ENCODE results near the gene HSPA12A. TPM values are rescaled to one million over a fixed set of nuclear protein-coding genes. Genes with fewer than 3 reads are reported as not detected.

HSPA12A gene
- total RNA-seq, 1 experiment from 2014 or later = 3.1 TPM

DNA sequence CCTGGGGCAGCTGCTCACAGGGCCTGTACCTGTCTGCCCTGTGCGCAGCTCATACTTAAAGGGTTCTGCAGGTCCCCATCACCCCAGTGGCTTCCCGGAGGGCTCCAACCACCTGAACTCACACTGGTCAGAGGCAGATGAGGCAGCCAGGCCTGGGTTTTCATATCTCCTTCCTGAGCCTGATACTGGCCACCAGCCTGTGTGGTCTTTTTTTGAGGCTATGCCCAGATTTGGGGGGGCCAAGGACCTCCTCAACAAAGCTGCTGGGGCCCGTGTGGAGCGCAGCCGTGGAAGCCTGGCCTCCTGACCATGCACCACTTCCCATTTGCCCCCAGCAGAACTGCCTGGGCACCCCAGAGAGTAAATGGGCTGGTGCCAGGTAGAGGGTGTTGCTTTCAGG, 95.9 kb downstream of the HSPA12A start:
- ChIA-PET POLR2A (ENCODE audit: unreplicated experiment) (no interaction called here), CTCF (no interaction called here)
- no peak overlapping the region for H3K27ac ChIP-seq (ENCODE audit: low read length)
- H3K4me3 ChIP-seq (ENCODE audit: low read length) = no peak overlapping the region
- no peak for DNase-seq
- no peak for ATAC-seq
- no peaks in the 10 kb centered on the region for H4K20me1 ChIP-seq (ENCODE audit: low read length)
- intact Hi-C loops (cut with micrococcal nuclease) = no loop called here
- H3K79me2 ChIP-seq (ENCODE audit: low read length) = no peaks in the 10 kb centered on the region
- H3F3A ChIP-seq (ENCODE audit: low read length, unreplicated experiment) = no peaks in the 10 kb centered on the region
- no peak overlapping the region for H2AFZ ChIP-seq (ENCODE audit: low read length)
- TF ChIP-seq, protein P1, sequence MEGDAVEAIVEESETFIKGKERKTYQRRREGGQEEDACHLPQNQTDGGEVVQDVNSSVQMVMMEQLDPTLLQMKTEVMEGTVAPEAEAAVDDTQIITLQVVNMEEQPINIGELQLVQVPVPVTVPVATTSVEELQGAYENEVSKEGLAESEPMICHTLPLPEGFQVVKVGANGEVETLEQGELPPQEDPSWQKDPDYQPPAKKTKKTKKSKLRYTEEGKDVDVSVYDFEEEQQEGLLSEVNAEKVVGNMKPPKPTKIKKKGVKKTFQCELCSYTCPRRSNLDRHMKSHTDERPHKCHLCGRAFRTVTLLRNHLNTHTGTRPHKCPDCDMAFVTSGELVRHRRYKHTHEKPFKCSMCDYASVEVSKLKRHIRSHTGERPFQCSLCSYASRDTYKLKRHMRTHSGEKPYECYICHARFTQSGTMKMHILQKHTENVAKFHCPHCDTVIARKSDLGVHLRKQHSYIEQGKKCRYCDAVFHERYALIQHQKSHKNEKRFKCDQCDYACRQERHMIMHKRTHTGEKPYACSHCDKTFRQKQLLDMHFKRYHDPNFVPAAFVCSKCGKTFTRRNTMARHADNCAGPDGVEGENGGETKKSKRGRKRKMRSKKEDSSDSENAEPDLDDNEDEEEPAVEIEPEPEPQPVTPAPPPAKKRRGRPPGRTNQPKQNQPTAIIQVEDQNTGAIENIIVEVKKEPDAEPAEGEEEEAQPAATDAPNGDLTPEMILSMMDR (conservative IDR thresholded peaks at IDR 0.05; ENCODE audit: low read depth, low read length) = no peak
- TF ChIP-seq EZH2 (IDR thresholded peaks at IDR 0.05; ENCODE audit: low read length, unreplicated experiment) (no peak), EZH2phosphoT487 (IDR thresholded peaks at IDR 0.05; ENCODE audit: borderline replicate concordance, low read length) (no peak)
- H3K9ac ChIP-seq (ENCODE audit: low read length) = no peak overlapping the region
- no peaks in the 10 kb centered on the region for H3K4me1 ChIP-seq (ENCODE audit: insufficient read depth, low read length)
- no peaks in the 10 kb centered on the region for H3K36me3 ChIP-seq (ENCODE audit: low read depth, low read length)
- H3K9me3 ChIP-seq (ENCODE audit: low read length) = no peaks in the 10 kb centered on the region
- no peak overlapping the region for H3K4me2 ChIP-seq (ENCODE audit: low read length)
- BruUV-seq (replicated peaks) = no TSS peak
- peaks cover 32% of the 10 kb centered on the region for H3K27me3 ChIP-seq (ENCODE audit: low read length)
- no peaks in the 10 kb centered on the region for H3K9me2 ChIP-seq (replicated peaks; ENCODE audit: low read length)

- Histone ChIP-seq H3K79me2 (ENCODE audit: low read length) (no peaks in the 10 kb centered on the region), H3K4me3 (ENCODE audit: low read length) (no peak overlapping the region), H3K36me3 (ENCODE audit: low read depth, low read length) (no peaks in the 10 kb centered on the region), H2AFZ (ENCODE audit: low read length) (no peak overlapping the region), H3K9me3 (ENCODE audit: low read length) (no peaks in the 10 kb centered on the region), H3K27ac (ENCODE audit: low read length) (no peak overlapping the region), H3F3A (ENCODE audit: low read length, unreplicated experiment) (no peaks in the 10 kb centered on the region), H3K4me2 (ENCODE audit: low read length) (no peak overlapping the region), H3K4me1 (ENCODE audit: insufficient read depth, low read length) (no peaks in the 10 kb centered on the region), H3K9ac (ENCODE audit: low read length) (no peak overlapping the region), H4K20me1 (ENCODE audit: low read length) (no peaks in the 10 kb centered on the region), H3K27me3 (ENCODE audit: low read length) (no peaks in the 10 kb centered on the region), H3K9me2 (replicated peaks; ENCODE audit: low read length) (no peaks in the 10 kb centered on the region)
- no peak for TF ChIP-seq EZH2 (IDR thresholded peaks at IDR 0.05; ENCODE audit: low read length, unreplicated experiment)
- TF ChIP-seq, protein P1 (conservative IDR thresholded peaks at IDR 0.05; ENCODE audit: low read depth, low read length) = no peak
- TF ChIP-seq EZH2phosphoT487 (IDR thresholded peaks at IDR 0.05; ENCODE audit: borderline replicate concordance, low read length) = no peak
- ATAC-seq (no peak), DNase-seq (peak; percentile 25)
- ChIA-PET CTCF (no interaction called here), POLR2A (ENCODE audit: unreplicated experiment) (no interaction called here)
- BruUV-seq (replicated peaks) = no TSS peak
- intact Hi-C loops (cut with micrococcal nuclease) = no loop called here
Measured at GRCh38 chr10:116637830-116638229, 104.5 kb downstream of the HSPA12A start.

DNA sequence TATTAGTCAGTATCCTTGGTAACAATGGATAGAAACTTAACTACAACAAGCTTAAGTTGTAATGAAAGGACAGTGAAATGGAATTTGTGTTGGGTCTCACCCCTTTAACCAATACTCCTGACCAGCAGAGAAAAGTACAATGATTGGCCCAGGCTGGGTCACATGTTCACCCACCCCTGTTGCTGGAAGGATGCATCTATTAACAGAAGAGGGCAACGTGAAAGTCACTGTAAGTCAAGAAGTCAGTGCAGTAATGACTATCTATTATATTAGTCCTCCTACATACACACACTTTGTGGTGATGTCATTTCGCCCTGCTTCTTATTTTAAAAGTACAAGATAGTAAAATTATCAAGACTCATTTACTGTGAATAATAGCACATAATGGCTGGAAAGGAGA, 105.4 kb downstream of the HSPA12A start:
- Histone ChIP-seq H3F3A (ENCODE audit: low read length, unreplicated experiment) (no peaks in the 10 kb centered on the region), H4K20me1 (ENCODE audit: low read length) (no peaks in the 10 kb centered on the region), H3K4me2 (ENCODE audit: low read length) (no peak overlapping the region), H3K27me3 (ENCODE audit: low read length) (no peaks in the 10 kb centered on the region), H3K27ac (ENCODE audit: low read length) (no peak overlapping the region), H3K9me2 (replicated peaks; ENCODE audit: low read length) (no peaks in the 10 kb centered on the region), H3K36me3 (ENCODE audit: low read depth, low read length) (no peaks in the 10 kb centered on the region), H3K4me1 (ENCODE audit: insufficient read depth, low read length) (no peaks in the 10 kb centered on the region), H2AFZ (ENCODE audit: low read length) (no peak overlapping the region), H3K9ac (ENCODE audit: low read length) (no peak overlapping the region), H3K79me2 (ENCODE audit: low read length) (no peaks in the 10 kb centered on the region), H3K9me3 (ENCODE audit: low read length) (no peaks in the 10 kb centered on the region), H3K4me3 (ENCODE audit: low read length) (no peak overlapping the region)
- intact Hi-C loops (cut with micrococcal nuclease) = no loop called here
- TF ChIP-seq, protein P1 (conservative IDR thresholded peaks at IDR 0.05; ENCODE audit: low read depth, low read length) = no peak
- TF ChIP-seq EZH2phosphoT487 (IDR thresholded peaks at IDR 0.05; ENCODE audit: borderline replicate concordance, low read length) (no peak), EZH2 (IDR thresholded peaks at IDR 0.05; ENCODE audit: low read length, unreplicated experiment) (no peak)
- POLR2A ChIA-PET (ENCODE audit: unreplicated experiment) = no interaction called here
- BruUV-seq (replicated peaks) = no TSS peak
- CTCF ChIA-PET = no interaction called here
- ATAC-seq = no peak
- no peak for DNase-seq
